Natural killer cell treated with Interleukin-12 subunit alpha and Interleukin-12 subunit beta and Interleukin-15 and Interleukin-18, amount 100 ng/mL, for 72 hours (primary cell): ENCODE data around the gene ZNG1F. TPM values are rescaled to one million over a fixed set of nuclear protein-coding genes. Genes with fewer than 3 reads are reported as not detected.
"Not testable (repeated sequence)": the region's sequence is repeated elsewhere in the genome, so short reads cannot be mapped to it uniquely, and the experiment has no call there.

ENCODE experiments used
- ATAC-seq, 2 donors: fragments of 150-1000 bp; cut with Tn5 transposase in 1 of 2; sonication (Bioruptor Pico), chemical (Tn5 transposase) in 1 of 2; 2 replicates each; pipeline ENCODE4 v1.10.0; 2021
- DNase-seq: peaks from one replicate; pipeline ENCODE4 v3.0.0; 2022; ENCODE audit warnings: low spot score
- H3K27ac Mint-ChIP-seq, 2 donors: 1 replicate in 1 of 2; 2 replicates in 1 of 2; pipeline ENCODE4 v1.8.0; 2022; ENCODE audit warnings: mixed read lengths in 2 of 2, mild to moderate bottlenecking in 1 of 2, moderate library complexity in 1 of 2
- H3K27me3 Mint-ChIP-seq, 2 donors: 1 replicate in 1 of 2; 2 replicates in 1 of 2; pipeline ENCODE4 v1.8.0; 2022; ENCODE audit warnings: mixed read lengths in 2 of 2
- H3K36me3 Mint-ChIP-seq: one replicate; pipeline ENCODE4 v1.8.0; 2022; ENCODE audit warnings: mixed read lengths
- H3K4me1 Mint-ChIP-seq, 2 donors: 1 replicate in 1 of 2; 2 replicates in 1 of 2; pipeline ENCODE4 v1.8.0; 2022; ENCODE audit warnings: low read depth in 2 of 2, mixed read lengths in 2 of 2, mild to moderate bottlenecking in 1 of 2
- H3K4me3 Mint-ChIP-seq: one replicate; pipeline ENCODE4 v1.8.0; 2022; ENCODE audit warnings: mixed read lengths
- H3K9me3 Mint-ChIP-seq: 2 replicates; pipeline ENCODE4 v1.8.0; 2022; ENCODE audit warnings: mixed read lengths
- total RNA-seq, 2 donors: library from RNA; stranded (reverse); gene quantifications; one replicate each; pipeline ENCODE4 v1.2.3, GENCODE V29; 2022

ZNG1F gene
- total RNA-seq, 2 donors from 2014 or later, result 7.1 to 20.2 TPM

DNA sequence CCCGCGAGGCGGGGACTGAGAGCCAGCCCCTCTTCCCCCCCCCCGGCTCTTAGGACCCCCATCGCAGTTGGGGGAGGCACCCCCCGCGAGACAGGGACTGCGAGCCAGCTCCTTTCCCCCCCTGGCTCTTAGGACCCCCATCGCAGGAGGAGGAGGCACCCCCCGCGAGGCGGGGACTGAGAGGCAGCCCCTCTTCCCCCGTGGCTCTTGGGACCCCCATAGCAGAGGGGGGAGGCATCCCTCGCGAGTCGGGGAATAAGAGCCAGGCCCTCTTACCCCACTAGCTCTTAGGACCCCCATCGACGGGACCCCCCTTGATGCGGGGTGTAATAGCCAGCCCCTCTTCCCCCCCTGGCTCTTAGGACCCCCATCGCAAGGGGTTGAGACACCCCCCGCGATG, 80.3 kb downstream of the ZNG1F start:
- not testable (repeated sequence) for ATAC-seq, H3K36me3 Mint-ChIP-seq, H3K27me3 Mint-ChIP-seq, H3K4me3 Mint-ChIP-seq, H3K27ac Mint-ChIP-seq, H3K4me1 Mint-ChIP-seq, H3K9me3 Mint-ChIP-seq
- peak; percentile 16 for DNase-seq

DNA sequence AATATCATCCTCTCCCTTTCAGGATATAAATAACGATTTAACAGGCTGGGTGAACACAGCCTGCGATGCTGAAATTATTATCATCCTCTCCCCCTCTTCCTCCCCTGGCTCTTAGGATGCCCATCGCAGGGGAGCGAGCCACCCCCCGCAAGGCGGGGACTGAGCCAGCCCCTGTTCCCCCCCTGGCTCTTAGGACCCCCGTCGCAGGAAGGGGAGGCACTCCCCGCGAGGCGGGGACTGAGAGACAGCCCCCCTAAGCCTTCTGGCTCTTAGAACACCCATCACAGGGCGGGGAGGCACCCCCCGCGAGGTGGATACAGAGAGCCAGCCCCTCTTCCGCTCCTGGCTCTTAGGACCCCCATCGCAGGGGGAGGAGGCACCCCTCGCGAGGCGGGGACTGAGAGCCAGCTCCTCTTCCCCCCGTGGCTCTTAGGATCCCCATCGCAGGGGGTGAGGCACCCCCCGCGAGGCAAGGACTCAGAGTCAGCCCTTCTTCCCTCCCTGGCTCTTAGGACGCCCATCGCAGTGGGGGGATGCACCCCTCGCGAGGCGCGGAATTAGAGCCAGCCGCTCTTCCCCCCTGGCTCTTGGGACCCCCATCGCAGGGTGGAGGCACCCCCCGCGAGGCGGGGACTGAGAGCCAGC, 82.5 kb downstream of the ZNG1F start:
- DNase-seq, result peak; percentile 47
- H3K9me3 Mint-ChIP-seq, ATAC-seq, H3K4me1 Mint-ChIP-seq, H3K27me3 Mint-ChIP-seq, H3K27ac Mint-ChIP-seq, H3K4me3 Mint-ChIP-seq, H3K36me3 Mint-ChIP-seq: not testable (repeated sequence)

DNA sequence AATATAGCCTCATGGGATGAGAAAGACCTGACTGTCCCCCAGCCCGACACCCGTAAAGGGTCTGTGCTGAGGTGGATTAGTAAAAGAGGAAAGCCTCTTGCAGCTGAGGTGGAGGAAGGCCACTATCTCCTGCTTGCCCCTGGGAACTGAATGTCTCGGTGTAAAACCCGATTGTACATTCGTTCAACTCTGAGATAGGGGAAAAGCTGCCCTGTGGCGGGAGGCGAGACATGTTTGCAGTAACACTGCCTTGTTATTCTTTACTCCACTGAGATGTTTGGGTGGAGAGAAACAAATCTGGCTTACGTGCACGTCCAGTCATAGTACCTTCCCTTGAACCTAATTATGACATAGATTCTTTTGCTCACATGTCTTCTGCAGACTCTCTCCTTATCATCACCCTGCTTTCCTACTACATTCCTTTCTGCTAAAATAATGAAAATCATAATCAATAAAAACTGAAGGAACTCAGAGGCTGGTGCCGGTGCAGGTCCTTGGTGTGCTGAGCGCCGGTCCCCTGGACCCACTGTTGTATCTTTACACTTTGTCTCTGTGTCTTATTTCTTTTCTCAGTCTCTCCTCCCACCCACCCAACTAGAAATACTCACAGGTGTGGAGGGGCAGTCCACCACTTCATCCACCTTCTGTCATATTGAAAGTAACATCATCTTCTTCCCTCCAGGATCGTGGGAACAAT, 83.4 kb downstream of the ZNG1F start:
- H3K4me1 Mint-ChIP-seq, result not testable (repeated sequence)

DNA sequence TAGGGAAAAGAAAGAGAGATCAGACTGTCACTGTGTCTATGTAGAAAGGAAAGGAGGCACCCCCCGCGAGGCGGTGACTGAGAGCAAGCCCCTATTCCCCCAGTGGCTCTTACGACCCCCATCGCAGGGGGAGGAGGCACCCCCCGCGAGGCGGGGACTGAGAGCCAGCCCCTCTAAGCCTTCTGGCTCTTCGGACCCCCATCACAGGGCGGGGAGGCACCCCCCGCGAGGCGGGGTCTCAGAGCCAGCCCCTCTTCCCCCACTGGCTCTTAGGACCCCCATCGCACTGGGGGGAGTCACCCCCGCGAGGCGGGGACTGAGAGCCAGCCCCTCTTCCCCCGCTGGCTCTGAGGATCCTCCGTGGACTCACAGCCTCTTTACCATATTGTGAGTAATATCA, 84.6 kb downstream of the ZNG1F start:
- H3K4me1 Mint-ChIP-seq, H3K4me3 Mint-ChIP-seq, DNase-seq, H3K36me3 Mint-ChIP-seq, H3K27ac Mint-ChIP-seq, ATAC-seq, H3K27me3 Mint-ChIP-seq, H3K9me3 Mint-ChIP-seq: not testable (repeated sequence)

More for the DNA sequence above, 83.4 kb downstream of the ZNG1F start:
- peak; percentile 22 for DNase-seq
- H3K9me3 Mint-ChIP-seq, H3K27me3 Mint-ChIP-seq, H3K4me3 Mint-ChIP-seq, H3K27ac Mint-ChIP-seq, H3K36me3 Mint-ChIP-seq, ATAC-seq: not testable (repeated sequence)

DNA sequence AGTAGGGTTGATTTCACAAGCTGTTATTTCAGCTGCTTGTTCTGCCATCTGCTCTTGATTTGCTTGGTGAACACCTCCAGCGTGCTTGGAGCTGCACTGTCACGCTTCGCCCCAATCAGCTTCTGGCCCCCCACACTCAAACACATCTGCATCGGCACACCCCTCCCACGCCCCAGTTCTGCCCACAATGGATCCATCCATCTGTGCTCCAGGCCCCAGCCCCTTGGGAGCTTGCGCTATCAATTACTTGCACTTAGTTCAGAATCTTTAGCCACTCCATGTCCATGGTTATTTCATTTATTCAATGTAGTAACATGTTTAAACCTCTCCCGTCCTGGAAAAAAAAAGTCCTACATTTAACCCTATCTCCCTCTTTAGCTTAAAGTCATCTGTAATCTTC, 88.6 kb downstream of the ZNG1F start:
- ATAC-seq, H3K9me3 Mint-ChIP-seq, H3K4me3 Mint-ChIP-seq, H3K36me3 Mint-ChIP-seq, H3K27ac Mint-ChIP-seq, H3K4me1 Mint-ChIP-seq, DNase-seq: not testable (repeated sequence)
- peaks cover 5 to 16% of the 10 kb centered on the region in 2 donors for H3K27me3 Mint-ChIP-seq

DNA sequence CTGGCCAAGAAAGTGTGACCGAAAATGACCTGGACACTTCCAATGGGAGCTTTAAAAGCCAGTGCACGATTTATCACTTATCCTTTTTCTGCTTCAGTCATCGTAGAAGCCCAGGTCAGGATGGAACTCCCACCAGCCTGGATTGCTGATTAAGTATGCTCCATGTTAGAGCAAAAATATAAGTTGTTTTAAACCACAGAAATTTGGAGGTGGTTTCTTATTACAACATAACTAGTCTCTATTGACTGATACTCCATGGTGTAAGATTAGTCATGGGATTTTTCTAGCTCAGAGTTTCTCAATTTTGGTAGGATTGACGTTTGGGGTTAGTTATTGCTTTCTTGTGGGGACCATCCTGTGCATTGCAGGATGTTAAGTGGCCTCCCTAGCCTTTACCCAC, 90.4 kb downstream of the ZNG1F start:
- peak; percentile 63 to 73 for ATAC-seq
- H3K9me3 Mint-ChIP-seq, DNase-seq, H3K36me3 Mint-ChIP-seq, H3K4me1 Mint-ChIP-seq, H3K4me3 Mint-ChIP-seq, H3K27ac Mint-ChIP-seq: not testable (repeated sequence)
- H3K27me3 Mint-ChIP-seq, result peaks cover 7 to 16% of the 10 kb centered on the region in 2 donors

DNA sequence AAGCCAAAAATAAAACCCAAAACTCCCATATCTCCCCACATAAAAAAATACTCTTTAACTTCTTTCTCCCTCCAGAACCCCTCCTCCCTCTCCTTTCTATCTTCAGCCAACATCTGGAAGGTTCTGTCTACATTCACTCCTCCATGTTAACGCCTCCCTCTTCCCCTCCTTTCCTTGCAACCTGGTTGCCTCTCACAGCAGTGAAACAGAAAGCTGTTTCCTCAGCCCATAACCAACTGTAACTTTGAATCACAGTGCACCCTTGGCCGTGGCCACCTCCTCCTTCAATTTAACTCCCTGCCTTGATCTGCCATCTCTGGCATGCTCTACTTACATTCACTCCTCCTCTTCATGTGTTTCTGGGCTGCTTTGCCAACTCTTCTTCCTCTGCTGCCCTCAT, 94.1 kb downstream of the ZNG1F start:
- H3K27ac Mint-ChIP-seq, H3K4me1 Mint-ChIP-seq, H3K27me3 Mint-ChIP-seq, DNase-seq, H3K36me3 Mint-ChIP-seq, H3K4me3 Mint-ChIP-seq, H3K9me3 Mint-ChIP-seq: not testable (repeated sequence)
- peak in 1 of 2 donors; percentile 41 for ATAC-seq

DNA sequence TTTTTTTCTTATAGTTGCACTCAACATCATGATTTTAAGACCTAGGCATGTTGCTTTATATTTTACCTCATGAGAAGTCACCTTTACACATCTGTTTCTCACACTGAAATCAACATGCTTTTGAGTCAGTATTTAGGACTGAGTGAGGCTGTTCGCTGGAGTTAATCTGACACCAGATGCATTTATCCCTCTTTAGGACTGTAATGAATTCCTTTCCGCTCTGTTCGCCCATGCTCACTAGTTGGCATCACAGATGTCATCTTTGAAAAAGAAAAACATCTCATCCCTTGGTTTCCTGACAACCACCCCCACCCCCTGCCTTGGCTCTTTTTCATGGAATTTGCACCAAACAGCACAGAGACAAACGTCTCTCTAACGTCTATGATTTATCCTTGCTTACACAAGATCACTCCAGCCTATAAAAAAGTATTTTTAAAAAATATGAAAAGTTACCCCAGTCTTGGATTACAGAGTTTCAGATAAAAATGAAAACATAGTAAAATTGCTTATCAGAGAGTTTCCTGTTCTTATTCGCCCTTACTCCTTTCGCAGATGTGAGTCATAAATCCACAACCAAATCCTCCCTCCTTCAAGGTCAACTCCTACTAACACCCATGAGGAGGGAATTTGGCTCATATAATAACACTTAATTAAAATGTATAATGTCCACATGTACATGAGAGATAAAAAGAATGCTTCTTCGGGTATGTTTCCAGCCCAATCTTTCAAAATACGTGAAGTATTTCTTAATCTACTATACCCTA, 94.9 kb downstream of the ZNG1F start:
- not testable (repeated sequence) for H3K27me3 Mint-ChIP-seq, H3K9me3 Mint-ChIP-seq, H3K4me1 Mint-ChIP-seq, H3K36me3 Mint-ChIP-seq, DNase-seq, H3K4me3 Mint-ChIP-seq, ATAC-seq, H3K27ac Mint-ChIP-seq

DNA sequence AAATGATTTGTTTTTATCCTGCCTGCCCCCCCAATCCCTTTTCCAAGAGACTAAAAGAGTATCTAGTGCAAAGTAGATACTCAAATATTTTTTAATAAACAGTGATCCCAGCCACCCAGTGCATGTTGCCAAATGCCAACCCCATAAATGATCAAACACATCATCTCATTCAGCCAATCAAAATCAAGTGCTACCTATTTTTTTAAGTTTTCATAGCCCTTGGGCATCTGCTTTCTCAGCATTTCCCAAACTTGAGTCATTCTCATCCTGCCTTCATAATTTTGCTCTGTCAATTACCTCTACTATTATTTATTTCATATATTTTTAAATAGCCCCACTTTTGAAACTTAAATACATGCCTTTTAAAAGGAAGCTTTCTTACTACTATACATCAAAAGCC, 98.2 kb downstream of the ZNG1F start:
- not testable (repeated sequence) for H3K27ac Mint-ChIP-seq, ATAC-seq, H3K4me1 Mint-ChIP-seq, H3K36me3 Mint-ChIP-seq, H3K9me3 Mint-ChIP-seq, H3K4me3 Mint-ChIP-seq, DNase-seq
- H3K27me3 Mint-ChIP-seq, result peaks cover 14% of the 10 kb centered on the region in 2 donors

DNA sequence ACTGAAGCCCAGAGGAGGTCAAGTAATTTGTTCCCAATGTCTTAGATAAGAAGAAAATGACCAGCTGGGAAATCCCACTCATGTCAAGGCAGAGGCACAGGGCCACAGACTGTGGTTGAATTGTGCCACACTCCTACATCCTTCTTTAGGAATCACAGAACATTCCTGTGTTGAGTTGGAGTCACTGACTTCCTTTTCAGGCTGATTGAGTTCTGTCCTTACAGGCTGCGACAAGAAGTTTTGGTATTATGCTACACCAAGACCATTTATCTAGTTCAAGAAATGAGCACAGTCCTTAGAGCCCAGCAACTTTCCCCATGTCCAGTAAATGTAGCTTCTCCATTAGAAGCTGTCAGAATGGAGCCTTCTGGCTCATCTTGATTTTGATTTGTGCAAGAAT, 98.7 kb downstream of the ZNG1F start:
- H3K4me3 Mint-ChIP-seq, H3K36me3 Mint-ChIP-seq, ATAC-seq, H3K4me1 Mint-ChIP-seq, H3K9me3 Mint-ChIP-seq, DNase-seq, H3K27ac Mint-ChIP-seq: not testable (repeated sequence)
- H3K27me3 Mint-ChIP-seq, result peaks cover 14 to 18% of the 10 kb centered on the region in 2 donors

DNA sequence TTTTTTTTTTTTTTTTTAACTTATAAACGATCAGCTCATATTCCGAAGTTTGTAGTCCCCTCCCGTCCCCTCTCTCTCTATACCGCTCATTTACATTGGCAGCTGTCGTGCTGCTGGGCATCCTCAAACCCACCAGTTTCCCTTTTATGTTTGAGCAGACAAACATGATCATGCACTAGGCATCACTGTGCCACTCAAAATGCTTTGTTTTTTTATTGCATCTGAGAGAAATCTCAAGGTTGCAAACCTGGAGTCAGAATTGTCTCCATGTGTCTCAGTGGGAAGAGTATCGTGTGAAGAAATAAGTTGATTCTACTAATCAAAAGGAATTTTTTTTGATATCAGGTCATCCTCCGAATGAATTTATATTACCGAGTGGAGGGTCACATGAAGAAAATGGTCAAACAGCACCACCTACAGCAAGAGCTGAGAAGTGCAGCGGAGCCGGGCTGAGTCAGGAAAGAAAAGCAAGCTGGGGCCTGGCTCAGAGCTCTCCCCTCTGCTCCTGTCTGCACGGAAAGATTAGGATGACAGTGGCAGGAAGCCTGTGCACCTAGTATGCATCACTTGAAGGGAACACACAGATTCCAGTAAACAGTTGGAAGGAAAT, 100.6 kb downstream of the ZNG1F start:
- DNase-seq, H3K4me1 Mint-ChIP-seq, H3K36me3 Mint-ChIP-seq: not testable (repeated sequence)

DNA sequence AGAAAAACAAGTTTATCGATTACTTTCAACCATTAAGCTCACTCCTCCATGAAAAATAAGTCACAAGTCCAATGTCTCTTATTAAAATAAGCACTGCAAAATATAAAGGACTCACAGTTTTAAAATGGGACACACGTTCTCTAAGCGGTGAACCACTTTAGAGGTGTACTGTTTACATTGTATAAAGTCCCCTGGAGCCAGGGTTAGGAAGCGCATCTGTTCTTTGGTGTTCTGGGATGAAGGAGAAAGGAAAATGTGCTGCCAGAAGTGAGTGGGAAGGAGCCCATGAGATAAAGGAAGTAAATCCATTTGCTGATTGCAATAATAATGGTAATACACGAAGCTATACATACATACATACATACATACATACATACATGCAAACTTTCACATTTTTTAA, 101.2 kb downstream of the ZNG1F start:
- H3K9me3 Mint-ChIP-seq, H3K4me1 Mint-ChIP-seq, H3K27ac Mint-ChIP-seq, DNase-seq, ATAC-seq, H3K36me3 Mint-ChIP-seq, H3K4me3 Mint-ChIP-seq: not testable (repeated sequence)
- peaks cover 12 to 18% of the 10 kb centered on the region in 2 donors for H3K27me3 Mint-ChIP-seq

More for the DNA sequence above, 100.6 kb downstream of the ZNG1F start:
- ATAC-seq, result peak; percentile 75 to 76
- not testable (repeated sequence) for H3K9me3 Mint-ChIP-seq, H3K27ac Mint-ChIP-seq, H3K4me3 Mint-ChIP-seq
- H3K27me3 Mint-ChIP-seq, result peaks cover 11 to 18% of the 10 kb centered on the region in 2 donors

DNA sequence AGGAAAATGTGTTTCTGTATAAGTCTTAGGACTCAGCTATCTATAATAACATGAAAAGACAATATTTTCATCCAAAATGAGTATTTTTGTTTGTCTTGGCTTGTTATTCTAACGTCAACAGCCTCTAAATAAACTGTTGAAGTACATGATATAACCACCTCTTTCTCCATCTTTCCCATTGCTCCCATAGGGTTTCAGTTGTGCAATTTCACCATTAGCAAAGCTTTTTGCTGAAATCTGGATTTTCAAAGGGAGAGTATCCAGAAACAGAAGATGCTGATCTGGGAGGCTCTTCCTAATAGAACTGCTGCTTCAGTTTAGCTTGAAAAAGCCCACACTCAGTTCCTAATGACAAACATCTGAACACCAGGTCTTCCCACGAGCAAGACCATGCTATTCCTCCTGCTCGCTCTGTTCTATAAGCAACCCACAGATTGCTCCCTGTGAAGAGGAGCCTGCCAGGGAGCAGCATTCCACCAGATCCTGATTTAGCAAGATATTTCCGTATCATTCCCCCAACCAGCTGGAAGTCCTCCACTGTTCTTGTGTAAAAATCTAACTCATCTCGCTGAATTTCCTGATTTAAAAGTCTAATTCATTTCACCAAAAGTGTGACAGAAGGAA, 101.8 kb downstream of the ZNG1F start:
- H3K27ac Mint-ChIP-seq, DNase-seq, H3K4me3 Mint-ChIP-seq, H3K4me1 Mint-ChIP-seq, ATAC-seq, H3K36me3 Mint-ChIP-seq, H3K9me3 Mint-ChIP-seq: not testable (repeated sequence)
- H3K27me3 Mint-ChIP-seq, result peaks cover 16 to 24% of the 10 kb centered on the region in 2 donors
